Gastroesophageal sphincter (tissue), 3 donors: Measurements from ENCODE around the gene XRCC3.

Source experiments
- EP300 ChIP-seq: sonication (generic); formaldehyde crosslinking; IDR thresholded peaks from one replicate; pipeline ENCODE4 v1.6.1; 2017; ENCODE audit warnings: antibody characterized with exemption, mild to moderate bottlenecking
- POLR2A ChIP-seq, 2 donors: fragments of 450-650 bp; IDR thresholded peaks; one replicate each; pipeline ENCODE4 v1.6.1; 2017; ENCODE audit warnings: antibody characterized with exemption in 2 of 2, mild to moderate bottlenecking in 2 of 2, moderate library complexity in 1 of 2
- TF ChIP-seq, protein P1 (sequence below), 4 experiments: fragments of 200-600 bp in 2 of 4; fragments of 450-650 bp in 2 of 4; sonication (generic) in 1 of 4; IDR thresholded peaks; one replicate each; pipeline ENCODE4 v1.5.1; 2017 to 2019; ENCODE audit warnings: antibody characterized with exemption in 4 of 4, mild to moderate bottlenecking in 2 of 4, moderate library complexity in 2 of 4

DNA sequence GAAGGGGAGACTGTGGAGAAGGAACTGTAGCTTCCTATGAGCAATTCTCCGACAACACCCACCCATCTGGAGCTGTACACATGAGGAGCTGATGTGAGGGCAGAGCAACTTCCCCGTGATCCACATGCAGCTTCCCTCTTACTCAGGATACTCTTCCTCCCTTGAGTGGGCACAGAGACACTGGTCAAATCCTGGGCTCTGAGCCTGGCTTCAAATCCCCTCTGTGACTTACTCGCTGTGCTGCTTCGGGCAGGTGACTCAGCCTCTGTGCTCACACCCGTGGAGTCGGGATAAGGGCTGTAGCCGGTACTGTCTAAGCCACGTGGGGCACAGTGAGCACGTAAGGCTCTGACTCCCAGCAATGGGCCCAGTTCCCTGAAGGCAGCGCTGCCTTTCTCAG is 31.4 kb upstream of the XRCC3 start:
- TF ChIP-seq POLR2A (IDR thresholded peaks at IDR 0.05) (no peak), EP300 (no peak)
- TF ChIP-seq, protein P1, sequence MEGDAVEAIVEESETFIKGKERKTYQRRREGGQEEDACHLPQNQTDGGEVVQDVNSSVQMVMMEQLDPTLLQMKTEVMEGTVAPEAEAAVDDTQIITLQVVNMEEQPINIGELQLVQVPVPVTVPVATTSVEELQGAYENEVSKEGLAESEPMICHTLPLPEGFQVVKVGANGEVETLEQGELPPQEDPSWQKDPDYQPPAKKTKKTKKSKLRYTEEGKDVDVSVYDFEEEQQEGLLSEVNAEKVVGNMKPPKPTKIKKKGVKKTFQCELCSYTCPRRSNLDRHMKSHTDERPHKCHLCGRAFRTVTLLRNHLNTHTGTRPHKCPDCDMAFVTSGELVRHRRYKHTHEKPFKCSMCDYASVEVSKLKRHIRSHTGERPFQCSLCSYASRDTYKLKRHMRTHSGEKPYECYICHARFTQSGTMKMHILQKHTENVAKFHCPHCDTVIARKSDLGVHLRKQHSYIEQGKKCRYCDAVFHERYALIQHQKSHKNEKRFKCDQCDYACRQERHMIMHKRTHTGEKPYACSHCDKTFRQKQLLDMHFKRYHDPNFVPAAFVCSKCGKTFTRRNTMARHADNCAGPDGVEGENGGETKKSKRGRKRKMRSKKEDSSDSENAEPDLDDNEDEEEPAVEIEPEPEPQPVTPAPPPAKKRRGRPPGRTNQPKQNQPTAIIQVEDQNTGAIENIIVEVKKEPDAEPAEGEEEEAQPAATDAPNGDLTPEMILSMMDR (IDR thresholded peaks at IDR 0.05): no peak
